MCF 10A (cell line): ENCODE data around the gene SLC40A1. TPM values are rescaled to one million over a fixed set of nuclear protein-coding genes. Genes with fewer than 3 reads are reported as not detected.

ENCODE experiments used
- BruUV-seq: library from RNA; stranded (reverse); fragments of 400-500 nt; replicated peaks from 2 replicates; lab custom pipeline; 2021; lab: Mats Ljungman, UMichigan
- CTCF ChIA-PET: fragments of 300-600 bp; sonication (Branson Sonifier 250); formaldehyde crosslinking; extraction: SDS; loops from one replicate; lab custom pipeline; 2021; ENCODE audit warnings: antibody characterized with exemption, inconsistent platforms; lab: Yijun Ruan, JAX
- POLR2A ChIA-PET: fragments of 300-600, 350-650 bp; sonication (Branson Sonifier 250); formaldehyde crosslinking; extraction: SDS; loops from one replicate; lab custom pipeline; 2020; ENCODE audit warnings: antibody characterized with exemption, inconsistent platforms; lab: Yijun Ruan, JAX
- DNase-seq: peaks from one replicate; pipeline ENCODE4 v3.0.0-alpha.2; 2018; ENCODE audit not compliant: unreplicated experiment
- H3K27ac Mint-ChIP-seq: one replicate; pipeline ENCODE4 v1.8.0; 2022; ENCODE audit warnings: mild to moderate bottlenecking, low read depth, mixed read lengths; ENCODE audit not compliant: unreplicated experiment
- H3K27me3 Mint-ChIP-seq: one replicate; pipeline ENCODE4 v1.8.0; 2022; ENCODE audit warnings: mixed read lengths; ENCODE audit not compliant: insufficient read depth, unreplicated experiment
- H3K36me3 Mint-ChIP-seq: one replicate; pipeline ENCODE4 v1.8.0; 2022; ENCODE audit warnings: mild to moderate bottlenecking, moderate library complexity, mixed read lengths; ENCODE audit not compliant: insufficient read depth, unreplicated experiment
- H3K4me1 Mint-ChIP-seq: one replicate; pipeline ENCODE4 v1.8.0; 2022; ENCODE audit warnings: mixed read lengths; ENCODE audit not compliant: insufficient read depth, unreplicated experiment
- H3K4me3 Mint-ChIP-seq: one replicate; pipeline ENCODE4 v1.8.0; 2022; ENCODE audit warnings: mild to moderate bottlenecking, moderate library complexity, mixed read lengths; ENCODE audit not compliant: unreplicated experiment
- H3K9me3 Mint-ChIP-seq: one replicate; pipeline ENCODE4 v1.8.0; 2022; ENCODE audit warnings: mixed read lengths; ENCODE audit not compliant: unreplicated experiment
- CTCF ChIP-seq: fragments of 200-600 bp; IDR thresholded peaks from one replicate; pipeline ENCODE4 v1.8.0; 2022; ENCODE audit warnings: antibody characterized with exemption, mild to moderate bottlenecking; ENCODE audit not compliant: unreplicated experiment
- intact Hi-C: fragments of 100-400 bp; cut with micrococcal nuclease; formaldehyde crosslinking; loops from 2 replicates; pipeline ENCODE4 v1.14.1; 2022
- total RNA-seq: library from RNA; stranded (reverse); gene quantifications from 2 replicates; pipeline ENCODE4 v1.2.3, GENCODE V29; 2022

The SLC40A1 gene
- total RNA-seq, 1 experiment from 2014 or later = not detected

- H3K4me1 Mint-ChIP-seq = no peaks in the 10 kb centered on the region
- H3K4me3 Mint-ChIP-seq = no peak overlapping the region
- H3K36me3 Mint-ChIP-seq = no peaks in the 10 kb centered on the region
- H3K27ac Mint-ChIP-seq = no peak overlapping the region
- BruUV-seq = no TSS peak
- ChIA-PET CTCF (no interaction called here), POLR2A (no interaction called here)
- H3K27me3 Mint-ChIP-seq = no peaks in the 10 kb centered on the region
- intact Hi-C loops = no loop called here
- no peak for TF ChIP-seq CTCF
- no peaks in the 10 kb centered on the region for H3K9me3 Mint-ChIP-seq
- DNase-seq = no peak
Measured at GRCh38 chr2:189517847-189518535, 62.6 kb downstream of the SLC40A1 start.

GRCh38 chr2:189516546-189516945 lies 64.0 kb downstream of the SLC40A1 start:
- Mint-ChIP-seq H3K9me3 (no peaks in the 10 kb centered on the region), H3K4me3 (no peak overlapping the region), H3K27ac (no peak overlapping the region), H3K27me3 (no peaks in the 10 kb centered on the region), H3K36me3 (no peaks in the 10 kb centered on the region), H3K4me1 (no peaks in the 10 kb centered on the region)
- no peak for DNase-seq
- POLR2A ChIA-PET = no interaction called here
- no peak for TF ChIP-seq CTCF
- CTCF ChIA-PET = no interaction called here
- BruUV-seq = no TSS peak
- intact Hi-C loops = no loop called here

GRCh38 chr2:189515264-189515663 lies 65.3 kb downstream of the SLC40A1 start:
- Mint-ChIP-seq H3K9me3 (no peaks in the 10 kb centered on the region), H3K36me3 (no peaks in the 10 kb centered on the region), H3K27ac (no peak overlapping the region), H3K4me1 (no peaks in the 10 kb centered on the region), H3K27me3 (no peaks in the 10 kb centered on the region), H3K4me3 (no peak overlapping the region)
- intact Hi-C loops = no loop called here
- DNase-seq = no peak
- no peak for TF ChIP-seq CTCF
- ChIA-PET POLR2A (no interaction called here), CTCF (no interaction called here)
- BruUV-seq = no TSS peak

GRCh38 chr2:189514104-189514503 lies 66.5 kb downstream of the SLC40A1 start:
- Mint-ChIP-seq H3K36me3 (no peaks in the 10 kb centered on the region), H3K27ac (no peak overlapping the region), H3K4me1 (no peaks in the 10 kb centered on the region), H3K9me3 (peaks cover 2% of the 10 kb centered on the region), H3K27me3 (no peaks in the 10 kb centered on the region), H3K4me3 (no peak overlapping the region)
- no peak for DNase-seq
- no peak for TF ChIP-seq CTCF
- CTCF ChIA-PET = no interaction called here
- POLR2A ChIA-PET = interaction anchor here (1.2 kb wide), 1 partner anchor 14 kb away, joined by 3 read pairs; no protein-coding TSS in a partner anchor
- no TSS peak for BruUV-seq
- intact Hi-C loops = no loop called here
